Gastrocnemius medialis (tissue), 4 donors: ENCODE data around the gene MYCN. TPM values are rescaled to one million over a fixed set of nuclear protein-coding genes. Genes with fewer than 3 reads are reported as not detected.
"Not testable (repeated sequence)": the region's sequence is repeated elsewhere in the genome, so short reads cannot be mapped to it uniquely, and the experiment has no call there.

Source experiments
- ATAC-seq, 2 donors: fragments of 150-250 bp; one replicate each; pipeline ENCODE4 v1.9.1; 2016
- DNase-seq, 2 donors: peaks; one replicate each; pipeline ENCODE4 v3.0.0-alpha.2; 2019
- H3K27ac ChIP-seq, 4 donors: fragments of 200-600 bp; sonication (generic); 1 replicate in 1 of 4; 2 replicates in 3 of 4; pipeline ENCODE4 v1.5.1; 2016 to 2018; ENCODE audit warnings: mild to moderate bottlenecking in 2 of 4, moderate library complexity in 1 of 4
- H3K27me3 ChIP-seq, 3 donors: fragments of 200-600 bp; sonication (generic) in 2 of 3; 1 replicate in 1 of 3; 2 replicates in 2 of 3; pipeline versions ENCODE4 v1.5.1 to v1.6.0; 2016 to 2019; ENCODE audit warnings: mild to moderate bottlenecking in 1 of 3, moderate library complexity in 1 of 3
- H3K36me3 ChIP-seq, 2 donors: fragments of 200-600 bp; sonication (generic) in 1 of 2; one replicate each; pipeline ENCODE4 v1.5.1; 2017 to 2018
- H3K4me1 ChIP-seq, 2 donors: fragments of 200-600 bp; sonication (generic) in 1 of 2; one replicate each; pipeline ENCODE4 v1.5.1; 2016 to 2017; ENCODE audit warnings: mild to moderate bottlenecking in 2 of 2
- H3K4me3 ChIP-seq, 4 donors: fragments of 200-600 bp; sonication (generic) in 3 of 4; 1 replicate in 1 of 4; 2 replicates in 3 of 4; pipeline ENCODE4 v1.5.1; 2016 to 2019; ENCODE audit warnings: mild to moderate bottlenecking in 2 of 4
- H3K9me3 ChIP-seq, 3 donors: fragments of 200-600 bp; sonication (generic) in 2 of 3; 1 replicate in 1 of 3; 2 replicates in 2 of 3; pipeline ENCODE4 v1.5.1; 2016 to 2019
- POLR2A ChIP-seq, 2 donors: fragments of 450-650 bp; IDR thresholded peaks; one replicate each; pipeline ENCODE4 v1.6.1; 2017; ENCODE audit warnings: antibody characterized with exemption in 2 of 2, mild to moderate bottlenecking in 2 of 2, moderate library complexity in 2 of 2
- in situ Hi-C, 4 donors: fragments of 200-750 bp; cut with MboI; loops; one replicate each; pipeline versions ENCODE4 v1.15.0 to v1.8.0; 2017; ENCODE audit warnings: low sequenced_read_pairs in 4 of 4
- intact Hi-C: fragments of 100-400 bp; cut with DNase I; formaldehyde crosslinking; loops from one replicate; pipeline ENCODE4 v1.15.1; 2023; ENCODE audit warnings: low total_unique reads
- total RNA-seq, 4 donors: library from RNA; depleted of rRNA; stranded (reverse); fragments of >200 nt; gene quantifications; one replicate each; pipeline versions ENCODE4 v1.1.0 to v1.2.3, GENCODE V29; 2016
- TF ChIP-seq, protein P1 (sequence below), 5 experiments: fragments of 450-650 bp in 3 of 5; fragments of 200-600 bp in 2 of 5; sonication (generic) in 2 of 5; IDR thresholded peaks in 4 of 5; conservative IDR thresholded peaks in 1 of 5; 1 replicate in 4 of 5; 2 replicates in 1 of 5; pipeline ENCODE4 v1.5.1; 2016 to 2019; ENCODE audit warnings: antibody characterized with exemption in 5 of 5, mild to moderate bottlenecking in 3 of 5, moderate library complexity in 3 of 5

The MYCN gene
- total RNA-seq, 4 donors from 2014 or later: 0.17 to 0.25 TPM; not detected in 2

DNA sequence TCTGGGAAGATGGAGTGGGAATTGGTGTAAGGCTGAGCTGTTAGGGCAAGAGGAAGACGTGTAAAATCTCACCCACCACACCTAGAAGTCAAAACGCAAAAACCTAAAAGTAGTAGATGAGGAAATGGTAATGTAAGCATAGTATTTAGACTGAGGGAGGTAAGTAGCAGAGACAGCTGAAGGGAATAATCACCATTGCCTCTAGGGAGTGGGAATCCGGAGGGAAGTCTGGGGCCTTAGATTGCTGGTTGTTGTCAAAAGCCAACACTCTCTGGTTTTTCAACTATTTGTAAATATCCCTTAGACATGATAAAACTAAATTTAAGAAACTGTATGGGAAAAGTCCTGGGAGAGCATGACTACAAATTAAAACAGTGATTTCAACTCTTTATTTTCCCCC lies 28.7 kb upstream of the MYCN start:
- DNase-seq (no peak), ATAC-seq (no peak)
- peaks cover 28 to 40% of the 10 kb centered on the region in 2 donors for H3K4me1 ChIP-seq
- H3K9me3 ChIP-seq: no peaks in the 10 kb centered on the region
- H3K4me3 ChIP-seq: no peak overlapping the region
- TF ChIP-seq POLR2A (IDR thresholded peaks at IDR 0.05): no peak
- TF ChIP-seq, protein P1, sequence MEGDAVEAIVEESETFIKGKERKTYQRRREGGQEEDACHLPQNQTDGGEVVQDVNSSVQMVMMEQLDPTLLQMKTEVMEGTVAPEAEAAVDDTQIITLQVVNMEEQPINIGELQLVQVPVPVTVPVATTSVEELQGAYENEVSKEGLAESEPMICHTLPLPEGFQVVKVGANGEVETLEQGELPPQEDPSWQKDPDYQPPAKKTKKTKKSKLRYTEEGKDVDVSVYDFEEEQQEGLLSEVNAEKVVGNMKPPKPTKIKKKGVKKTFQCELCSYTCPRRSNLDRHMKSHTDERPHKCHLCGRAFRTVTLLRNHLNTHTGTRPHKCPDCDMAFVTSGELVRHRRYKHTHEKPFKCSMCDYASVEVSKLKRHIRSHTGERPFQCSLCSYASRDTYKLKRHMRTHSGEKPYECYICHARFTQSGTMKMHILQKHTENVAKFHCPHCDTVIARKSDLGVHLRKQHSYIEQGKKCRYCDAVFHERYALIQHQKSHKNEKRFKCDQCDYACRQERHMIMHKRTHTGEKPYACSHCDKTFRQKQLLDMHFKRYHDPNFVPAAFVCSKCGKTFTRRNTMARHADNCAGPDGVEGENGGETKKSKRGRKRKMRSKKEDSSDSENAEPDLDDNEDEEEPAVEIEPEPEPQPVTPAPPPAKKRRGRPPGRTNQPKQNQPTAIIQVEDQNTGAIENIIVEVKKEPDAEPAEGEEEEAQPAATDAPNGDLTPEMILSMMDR (IDR thresholded peaks at IDR 0.05 in 4 of 5, conservative IDR thresholded peaks at IDR 0.05 in 1 of 5): no peak
- no peaks in the 10 kb centered on the region for H3K27me3 ChIP-seq
- intact Hi-C loops: no loop called here
- in situ Hi-C loops: no loop called here
- no peaks in the 10 kb centered on the region for H3K36me3 ChIP-seq
- H3K27ac ChIP-seq: peak overlapping the region in 2 of 4 donors; percentile 26 to 59

DNA sequence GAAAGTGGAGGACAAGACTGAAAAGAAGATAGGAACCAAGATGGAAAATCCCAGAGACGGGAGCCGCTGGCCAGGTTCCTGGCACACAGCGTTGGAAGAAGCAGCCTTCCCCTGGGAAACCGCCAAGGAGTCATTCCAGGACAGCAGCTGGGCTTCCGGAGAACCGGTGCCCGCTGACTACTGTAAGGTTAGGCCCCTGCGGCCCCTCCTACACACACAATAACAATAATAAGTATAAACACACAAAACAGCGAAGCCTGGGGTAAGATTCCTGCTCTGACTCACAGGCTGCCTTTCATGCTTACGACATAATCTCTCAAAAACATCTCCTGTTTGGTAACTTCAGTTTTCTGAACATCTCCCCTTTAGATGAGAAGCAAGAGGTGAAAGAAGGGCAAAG lies 28.1 kb upstream of the MYCN start:
- Histone ChIP-seq H3K9me3 (no peaks in the 10 kb centered on the region), H3K36me3 (no peaks in the 10 kb centered on the region), H3K4me1 (peaks cover 33 to 45% of the 10 kb centered on the region in 2 donors), H3K4me3 (no peak overlapping the region), H3K27me3 (no peaks in the 10 kb centered on the region), H3K27ac (peak overlapping the region in 3 of 4 donors; percentile 3 to 59 (median 26))
- intact Hi-C loops (no loop called here), in situ Hi-C loops (no loop called here)
- TF ChIP-seq, protein P1 (IDR thresholded peaks at IDR 0.05 in 4 of 5, conservative IDR thresholded peaks at IDR 0.05 in 1 of 5): no peak
- TF ChIP-seq POLR2A (IDR thresholded peaks at IDR 0.05): no peak
- ATAC-seq: peak; percentile 75 to 89
- peak; percentile 54 to 73 for DNase-seq

- intact Hi-C loops: no loop called here
- no peak for ATAC-seq
- peaks cover 36 to 46% of the 10 kb centered on the region in 2 donors for H3K4me1 ChIP-seq
Observed at GRCh38 chr2:15913146-15913545, 27.2 kb upstream of the MYCN start.

GRCh38 chr2:15914596-15915385 lies 25.6 kb upstream of the MYCN start:
- peak in 1 of 2 donors; percentile 29 for ATAC-seq
- DNase-seq: peak in 1 of 2 donors; percentile 57
- TF ChIP-seq, protein P1 (IDR thresholded peaks at IDR 0.05 in 4 of 5, conservative IDR thresholded peaks at IDR 0.05 in 1 of 5): no peak
- no peak for TF ChIP-seq POLR2A (IDR thresholded peaks at IDR 0.05)
- no peaks in the 10 kb centered on the region for H3K36me3 ChIP-seq
- no peaks in the 10 kb centered on the region for H3K27me3 ChIP-seq
- no peak overlapping the region for H3K27ac ChIP-seq
- in situ Hi-C loops (no loop called here), intact Hi-C loops (no loop called here)
- H3K4me3 ChIP-seq: no peak overlapping the region
- H3K9me3 ChIP-seq: no peaks in the 10 kb centered on the region
- H3K4me1 ChIP-seq: peaks cover 36 to 46% of the 10 kb centered on the region in 2 donors

More at GRCh38 chr2:15913146-15913545, 27.2 kb upstream of the MYCN start:
- no peak overlapping the region for H3K4me3 ChIP-seq
- H3K9me3 ChIP-seq: no peaks in the 10 kb centered on the region
- H3K27me3 ChIP-seq: no peaks in the 10 kb centered on the region
- no peak for TF ChIP-seq POLR2A (IDR thresholded peaks at IDR 0.05)
- TF ChIP-seq, protein P1 (IDR thresholded peaks at IDR 0.05 in 4 of 5, conservative IDR thresholded peaks at IDR 0.05 in 1 of 5): no peak
- H3K27ac ChIP-seq: no peak overlapping the region
- in situ Hi-C loops: no loop called here
- no peaks in the 10 kb centered on the region for H3K36me3 ChIP-seq
- DNase-seq: no peak

- intact Hi-C loops, in situ Hi-C loops, H3K9me3 ChIP-seq, H3K27me3 ChIP-seq, H3K27ac ChIP-seq, H3K4me3 ChIP-seq, H3K36me3 ChIP-seq, DNase-seq, ATAC-seq: not testable (repeated sequence)
- H3K4me1 ChIP-seq: peaks cover 36 to 46% of the 10 kb centered on the region in 2 donors
Observed at GRCh38 chr2:15915546-15915945, 24.8 kb upstream of the MYCN start.
